GM21576 (cell line): ENCODE measurements around the gene PRR35.

Experiments used
- ATAC-seq: cut with Tn5 transposase; IDR thresholded peaks from one replicate; pipeline ENCODE4 v1.9.1; 2021; ENCODE audit warnings: mild to moderate bottlenecking, moderate library complexity; ENCODE audit not compliant: unreplicated experiment

Gene PRR35

GRCh38 chr16:560204-560700 lies at the start of gene PRR35:
PRR35 (plus strand) TSS chr16:560394; CDS start chr16:563295, 2,901 bp downstream.
- ATAC-seq: no peak

- no peak for ATAC-seq
Observed at GRCh38 chr16:512802-513201, 47.4 kb upstream of the PRR35 start.

GRCh38 chr16:513950-514349 lies 46.2 kb upstream of the PRR35 start:
- no peak for ATAC-seq

- no peak for ATAC-seq
Observed at GRCh38 chr16:515175-515938, 44.8 kb upstream of the PRR35 start.

GRCh38 chr16:515939-516226 lies 44.3 kb upstream of the PRR35 start:
- ATAC-seq: no peak

- no peak for ATAC-seq
Observed at GRCh38 chr16:516301-516700, 43.9 kb upstream of the PRR35 start.

GRCh38 chr16:518858-519257 lies 41.3 kb upstream of the PRR35 start:
- ATAC-seq: no peak

- ATAC-seq: no peak
Observed at GRCh38 chr16:519425-519824, 40.8 kb upstream of the PRR35 start.

- ATAC-seq: no peak
Observed at GRCh38 chr16:519841-520687, 40.1 kb upstream of the PRR35 start.

GRCh38 chr16:520847-521246 lies 39.3 kb upstream of the PRR35 start:
- ATAC-seq: no peak

- ATAC-seq: no peak
Observed at GRCh38 chr16:521381-522210, 38.6 kb upstream of the PRR35 start.

- ATAC-seq: no peak
Observed at GRCh38 chr16:522320-523096, 37.7 kb upstream of the PRR35 start.

- ATAC-seq: no peak
Observed at GRCh38 chr16:523097-523741, 37.0 kb upstream of the PRR35 start.

- ATAC-seq: no peak
Observed at GRCh38 chr16:524274-525040, 35.7 kb upstream of the PRR35 start.

GRCh38 chr16:525123-525519 lies 35.1 kb upstream of the PRR35 start:
- ATAC-seq: no peak

GRCh38 chr16:525520-526180 lies 34.5 kb upstream of the PRR35 start:
- peak; percentile 26 for ATAC-seq

GRCh38 chr16:526181-527014 lies 33.8 kb upstream of the PRR35 start:
- ATAC-seq: peak; percentile 2
